K562 (cell line): Measurements from ENCODE around the gene OR2S2. TPM values are rescaled to one million over a fixed set of nuclear protein-coding genes. Genes with fewer than 3 reads are reported as not detected.

ENCODE experiments used
- ATAC-seq: fragments of 200-7000 bp; cut with Tn5 transposase; 3 replicates; pipeline ENCODE4 v1.9.1; 2020; ENCODE audit warnings: moderate library complexity
- BruUV-seq: library from RNA; stranded (reverse); fragments of 400-500 nt; replicated peaks from 2 replicates; lab custom pipeline; 2021; lab: Mats Ljungman, UMichigan
- CTCF ChIA-PET: fragments of 300-600 bp; formaldehyde crosslinking; extraction: SDS; loops from one replicate; lab custom pipeline; 2021; ENCODE audit warnings: low intra/inter-chr PET ratio; lab: Yijun Ruan, JAX
- POLR2A ChIA-PET: fragments of 300-600, 350-650 bp; sonication (Branson Sonifier 250); formaldehyde crosslinking; extraction: SDS; loops from one replicate; lab custom pipeline; 2021; ENCODE audit warnings: antibody characterized with exemption, inconsistent platforms; lab: Yijun Ruan, JAX
- DNase-seq, 4 experiments: peaks; one replicate each; pipeline versions ENCODE4 v3.0.0 to v3.0.0-alpha.2; 2011 to 2018; ENCODE audit warnings: low spot score in 3 of 4, mixed read lengths in 3 of 4; ENCODE audit errors: extremely low read depth in 1 of 4
- FAIRE-seq: peaks from 2 replicates; lab custom pipeline; 2011; peaks lifted over from hg19 to GRCh38; lab: Jason Lieb, UNC
- H2AFZ ChIP-seq: 2 replicates; pipeline ENCODE4 v1.6.0; 2011; ENCODE audit warnings: low read depth, low read length, control low read depth, inconsistent platforms
- H3K27ac ChIP-seq: fragments of 200-600 bp; 3 replicates; pipeline ENCODE4 v1.8.0; 2011; ENCODE audit warnings: low read depth, mild to moderate bottlenecking, control low read depth, inconsistent platforms, low read length, moderate library complexity, mixed read lengths; ENCODE audit errors: extremely low read depth
- H3K27me3 ChIP-seq, 2 experiments: fragments of 300-600 bp in 1 of 2; 2 replicates in 1 of 2; 3 replicates in 1 of 2; pipeline versions ENCODE4 v1.6.0 to v1.8.0; 2011; ENCODE audit warnings: inconsistent platforms in 2 of 2, low read length in 2 of 2, mild to moderate bottlenecking in 1 of 2, mixed read lengths in 1 of 2, moderate library complexity in 1 of 2; ENCODE audit not compliant: control insufficient read depth in 2 of 2, insufficient read depth in 2 of 2
- H3K36me3 ChIP-seq: fragments of 300-600 bp; 3 replicates; pipeline ENCODE4 v1.8.0; 2011; ENCODE audit warnings: mild to moderate bottlenecking, low read length, inconsistent platforms; ENCODE audit not compliant: control insufficient read depth, insufficient read depth
- H3K4me1 ChIP-seq, 2 experiments: fragments of 200-600 bp in 1 of 2; replicated peaks in 1 of 2; 2 replicates in 1 of 2; 3 replicates in 1 of 2; pipeline versions ENCODE4 v1.5.1 to v1.8.0; 2011; ENCODE audit warnings: inconsistent platforms in 2 of 2, low read length in 2 of 2, mild to moderate bottlenecking in 1 of 2, mixed read lengths in 1 of 2, moderate library complexity in 1 of 2; ENCODE audit not compliant: control insufficient read depth in 2 of 2, insufficient read depth in 2 of 2
- H3K4me2 ChIP-seq: 2 replicates; pipeline ENCODE4 v1.6.1; 2011; ENCODE audit warnings: low read length, control low read depth, inconsistent platforms, mixed read lengths; ENCODE audit not compliant: insufficient read depth
- H3K4me3 ChIP-seq: fragments of 200-600 bp; sonication (generic), shearing (Covaris generic); 2 replicates; pipeline ENCODE4 v1.5.1; 2016; ENCODE audit warnings: control low read depth, inconsistent platforms
- H3K79me2 ChIP-seq: fragments of 200-600 bp; 3 replicates; pipeline ENCODE4 v1.8.0; 2011; ENCODE audit warnings: low read length, inconsistent platforms; ENCODE audit not compliant: control insufficient read depth, insufficient read depth
- H3K9ac ChIP-seq, 2 experiments: 2 replicates each; pipeline versions ENCODE4 v1.6.0 to v1.6.1; 2011; ENCODE audit warnings: low read depth in 2 of 2, low read length in 2 of 2, control low read depth in 1 of 2, inconsistent platforms in 1 of 2, mild to moderate bottlenecking in 1 of 2, mixed read lengths in 1 of 2; ENCODE audit not compliant: insufficient read depth in 1 of 2
- H3K9me1 ChIP-seq: one replicate; pipeline ENCODE4 v1.6.0; 2011; ENCODE audit warnings: inconsistent platforms, mild to moderate bottlenecking, low read length, moderate library complexity; ENCODE audit not compliant: control insufficient read depth, insufficient read depth
- H3K9me3 ChIP-seq: replicated peaks from 2 replicates; pipeline ENCODE4 v1.5.1; 2011; ENCODE audit warnings: low read depth, low read length, inconsistent platforms; ENCODE audit not compliant: control insufficient read depth, insufficient read depth
- H4K20me1 ChIP-seq: replicated peaks from 2 replicates; pipeline ENCODE4 v1.6.1; 2011; ENCODE audit warnings: low read length, inconsistent platforms, mixed read lengths; ENCODE audit not compliant: control insufficient read depth, insufficient read depth
- DPF2 ChIP-seq: fragments of 450-650 bp; IDR thresholded peaks from 2 replicates; pipeline ENCODE4 v1.6.1; 2016
- NCOR1 ChIP-seq: fragments of 450-650 bp; IDR thresholded peaks from 2 replicates; pipeline ENCODE4 v1.6.1; 2016; ENCODE audit warnings: mild to moderate bottlenecking, moderate library complexity
- RAD51 ChIP-seq: fragments of 450-650 bp; IDR thresholded peaks from 2 replicates; pipeline ENCODE4 v1.7.1; 2016; ENCODE audit warnings: low read depth, mild to moderate bottlenecking, borderline replicate concordance
- RFX7 ChIP-seq: fragments of 250-450 bp; sonication (Bioruptor Pico); IDR thresholded peaks from 2 replicates; pipeline ENCODE4 v1.5.1; 2021; ENCODE audit warnings: mild to moderate bottlenecking
- RHOXF2B ChIP-seq: fragments of 250-450 bp; sonication (Bioruptor Pico); conservative IDR thresholded peaks from 2 replicates; pipeline ENCODE4 v1.5.1; 2021
- SNRNP70 ChIP-seq: fragments of 200-400 bp; formaldehyde crosslinking; optimal IDR thresholded peaks from 2 replicates; pipeline ENCODE3; 2017; ENCODE audit warnings: low read depth, low read length
- SRSF1 ChIP-seq: fragments of 200-400 bp; formaldehyde crosslinking; IDR thresholded peaks from 2 replicates; pipeline ENCODE4 v1.6.1; 2017; ENCODE audit warnings: mild to moderate bottlenecking, low read depth, low read length, moderate library complexity
- YBX1 ChIP-seq: fragments of 450-650 bp; IDR thresholded peaks from 2 replicates; pipeline ENCODE4 v1.7.1; 2016; ENCODE audit warnings: mild to moderate bottlenecking
- ZBTB26 ChIP-seq: fragments of 450-650 bp; formaldehyde crosslinking; IDR thresholded peaks from 2 replicates; pipeline ENCODE4 v1.4.0; 2022; ENCODE audit warnings: missing genetic modification characterization
- ZNF280B ChIP-seq: fragments of 250-450 bp; sonication (Bioruptor Pico); IDR thresholded peaks from 2 replicates; pipeline ENCODE4 v1.5.1; 2021; ENCODE audit warnings: mild to moderate bottlenecking
- ZNF778 ChIP-seq: fragments of 450-650 bp; formaldehyde crosslinking; IDR thresholded peaks from 2 replicates; pipeline ENCODE4 v1.4.0; 2020; ENCODE audit warnings: mild to moderate bottlenecking, moderate library complexity
- ZNF830 ChIP-seq: fragments of 250-450 bp; sonication (Bioruptor Pico); IDR thresholded peaks from 2 replicates; pipeline ENCODE4 v1.5.0; 2021; ENCODE audit warnings: mild to moderate bottlenecking
- WGBS: fragments of 100-300 bp; shearing (Covaris generic); methylation state at CpG from one replicate; pipeline ENCODE4 v1.1.6; 2016; ENCODE audit warnings: low coverage, mixed read lengths; ENCODE audit not compliant: insufficient coverage; ENCODE audit errors: missing lambda C conversion rate; 5-methylcytosine and 5-hydroxymethylcytosine counted together
- in situ Hi-C: fragments of 300-500 bp; cut with MboI; formaldehyde crosslinking; loops from 4 replicates; pipeline ENCODE4 v1.15.0; 2018; ENCODE audit warnings: inconsistent platforms, mixed read lengths
- intact Hi-C: fragments of 100-400 bp; cut with micrococcal nuclease; formaldehyde crosslinking; loops from 2 replicates; pipeline ENCODE4 v1.14.2; 2022
- polyA plus RNA-seq, 8 experiments: library from polyadenylated mRNA; depleted of rRNA in 4 of 8; stranded (reverse) in 5 of 8; unstranded in 3 of 8; fragments of >200 nt; fragmentation: Nextera tagmentation in 2 of 8; fragmentation: Illumina TruSeq in 1 of 8; extraction: Ambion mirVana in 2 of 8; extraction: Trizol in 1 of 8; gene quantifications; 2 replicates each; pipeline versions ENCODE4 v1.2.1 to v1.2.3, GENCODE V29; 2011 to 2014; ENCODE audit warnings: inconsistent platforms in 1 of 8, missing spikeins in 1 of 8
- total RNA-seq, 7 experiments: library from RNA; depleted of rRNA in 6 of 7; stranded (reverse); fragments of >200 nt in 6 of 7; fragmentation: Illumina TruSeq in 2 of 7; extraction: Trizol in 2 of 7; gene quantifications; 2 replicates each; pipeline versions ENCODE4 v1.2.1 to v1.2.3, GENCODE V29; 2011 to 2021; ENCODE audit warnings: low replicate concordance in 1 of 7

Gene OR2S2
- total and polyA plus RNA-seq, 9 of the 15 experiments (the other 6 are each of a cell fraction or from before 2014, with no cell fraction given): not detected

GRCh38 chr9:35996358-35996970 lies 38.5 kb upstream of the OR2S2 start:
- Histone ChIP-seq H3K36me3 (no peaks in the 10 kb centered on the region), H3K79me2 (no peaks in the 10 kb centered on the region), H3K4me1 (no peaks in the 10 kb centered on the region), H3K9ac (no peak overlapping the region), H2AFZ (no peak overlapping the region), H4K20me1 (no peaks in the 10 kb centered on the region), H3K27ac (no peak overlapping the region), H3K4me3 (no peak overlapping the region), H3K9me1 (no peaks in the 10 kb centered on the region), H3K9me3 (no peaks in the 10 kb centered on the region), H3K4me2 (no peak overlapping the region), H3K27me3 (no peaks in the 10 kb centered on the region)
- intact Hi-C loops: no loop called here
- ChIA-PET POLR2A (no interaction called here), CTCF (no interaction called here)
- in situ Hi-C loops: no loop called here
- no TSS peak for BruUV-seq
- WGBS: 0% methylated on average over 1 of the region's 1 CpG
- TF ChIP-seq ZNF830: no peak
- TF ChIP-seq SNRNP70: no peak
- TF ChIP-seq RFX7 (CRISPR knock-in tag): no peak
- no peak for TF ChIP-seq ZNF280B (CRISPR knock-in tag)
- ATAC-seq: no peak
- DNase-seq: no peak
- no peak for FAIRE-seq

- 0% methylated on average over 2 of the region's 2 CpGs for WGBS
- Histone ChIP-seq H3K27me3 (0 out of 5 replicates have a peak, but pooled peaks cover 0 to 2% of the 10 kb centered on the region in 2 experiments), H3K9me3 (no peaks in the 10 kb centered on the region), H3K79me2 (no peaks in the 10 kb centered on the region), H2AFZ (no peak overlapping the region), H3K27ac (no peak overlapping the region), H3K4me1 (no peaks in the 10 kb centered on the region), H3K9me1 (no peaks in the 10 kb centered on the region), H3K4me3 (no peak overlapping the region), H3K9ac (no peak overlapping the region), H4K20me1 (no peaks in the 10 kb centered on the region), H3K4me2 (no peak overlapping the region), H3K36me3 (no peaks in the 10 kb centered on the region)
- intact Hi-C loops (no loop called here), in situ Hi-C loops (no loop called here)
- no TSS peak for BruUV-seq
- ChIA-PET CTCF (no interaction called here), POLR2A (no interaction called here)
- ATAC-seq: no peak
- no peak for FAIRE-seq
- TF ChIP-seq NCOR1 (no peak), ZBTB26 (CRISPR knock-in tag) (no peak), RHOXF2B (CRISPR knock-in tag) (no peak), ZNF778 (CRISPR knock-in tag) (no peak), YBX1 (no peak), DPF2 (no peak), SRSF1 (no peak), RAD51 (no peak)
- DNase-seq: no peak
Observed at GRCh38 chr9:35994959-35995358, 37.0 kb upstream of the OR2S2 start.
